Duodenal mucosa (tissue), 2 donors: ENCODE results near the gene CPOX.
A peak's percentile ranks its signal among the peaks of the same experiment; 100 is the strongest.

ENCODE experiments used
- H3K27ac ChIP-seq: one replicate; pipeline ENCODE4 v1.7.0; 2013; ENCODE audit warnings: low read depth, low read length
- H3K27me3 ChIP-seq, 2 donors: one replicate each; pipeline ENCODE4 v1.7.0; 2013; ENCODE audit warnings: low read length in 2 of 2, control low read depth in 1 of 2; ENCODE audit not compliant: insufficient read depth in 2 of 2, control insufficient read depth in 1 of 2
- H3K36me3 ChIP-seq, 2 donors: one replicate each; pipeline ENCODE4 v1.7.0; 2013; ENCODE audit warnings: low read length in 2 of 2, control low read depth in 1 of 2; ENCODE audit not compliant: insufficient read depth in 2 of 2, control insufficient read depth in 1 of 2
- H3K4me1 ChIP-seq, 2 donors: one replicate each; pipeline ENCODE4 v1.7.0; 2013; ENCODE audit warnings: low read length in 2 of 2, control low read depth in 1 of 2; ENCODE audit not compliant: insufficient read depth in 2 of 2, control insufficient read depth in 1 of 2
- H3K4me3 ChIP-seq, 2 donors: one replicate each; pipeline ENCODE4 v1.7.0; 2013; ENCODE audit warnings: low read length in 2 of 2, low read depth in 1 of 2
- H3K9ac ChIP-seq, 2 donors: one replicate each; pipeline ENCODE4 v1.7.0; 2013; ENCODE audit warnings: low read length in 2 of 2, low read depth in 1 of 2
- H3K9me3 ChIP-seq, 2 donors: one replicate each; pipeline ENCODE4 v1.7.0; 2013; ENCODE audit warnings: low read length in 2 of 2, control low read depth in 1 of 2; ENCODE audit not compliant: control insufficient read depth in 1 of 2

CPOX gene

GRCh38 chr3:98542623-98543022 is 50.8 kb downstream of the CPOX start:
- Histone ChIP-seq H3K27me3 (no peaks in the 10 kb centered on the region), H3K4me1 (peaks cover 0 to 7% of the 10 kb centered on the region in 2 donors), H3K4me3 (no peak overlapping the region), H3K36me3 (no peaks in the 10 kb centered on the region), H3K9me3 (no peaks in the 10 kb centered on the region), H3K27ac (no peak overlapping the region), H3K9ac (no peak overlapping the region)

- H3K9ac ChIP-seq, result no peak overlapping the region
- no peak overlapping the region for H3K4me3 ChIP-seq
- H3K4me1 ChIP-seq, result peaks cover 0 to 7% of the 10 kb centered on the region in 2 donors
- no peaks in the 10 kb centered on the region for H3K27me3 ChIP-seq
- H3K9me3 ChIP-seq, result no peaks in the 10 kb centered on the region
- H3K27ac ChIP-seq, result no peak overlapping the region
- no peaks in the 10 kb centered on the region for H3K36me3 ChIP-seq
These were observed 51.7 kb downstream of the CPOX start for GRCh38 chr3:98541695-98542094.

DNA sequence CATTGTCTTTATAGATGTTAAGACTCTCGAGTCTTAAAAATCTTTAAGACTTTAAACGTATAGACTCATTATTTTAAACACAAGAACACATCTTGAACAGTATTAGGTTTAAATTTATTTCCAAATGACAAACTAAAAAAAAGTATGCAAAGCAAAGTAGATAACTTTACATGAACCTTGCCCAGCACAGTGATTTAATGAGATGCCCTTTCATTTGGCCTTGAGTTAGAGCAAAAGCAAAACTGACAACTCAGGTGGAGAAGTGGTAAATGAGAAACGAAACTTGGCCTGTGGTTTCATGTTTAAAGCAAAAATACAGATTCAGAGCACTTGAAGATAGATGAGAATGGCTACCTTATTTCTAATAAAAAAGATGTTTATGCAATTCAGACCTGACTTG is 53.1 kb downstream of the CPOX start:
- Histone ChIP-seq H3K4me3 (no peak overlapping the region), H3K36me3 (no peaks in the 10 kb centered on the region), H3K27me3 (no peaks in the 10 kb centered on the region), H3K9me3 (no peaks in the 10 kb centered on the region), H3K4me1 (peaks cover 0 to 7% of the 10 kb centered on the region in 2 donors), H3K9ac (no peak overlapping the region), H3K27ac (no peak overlapping the region)

DNA sequence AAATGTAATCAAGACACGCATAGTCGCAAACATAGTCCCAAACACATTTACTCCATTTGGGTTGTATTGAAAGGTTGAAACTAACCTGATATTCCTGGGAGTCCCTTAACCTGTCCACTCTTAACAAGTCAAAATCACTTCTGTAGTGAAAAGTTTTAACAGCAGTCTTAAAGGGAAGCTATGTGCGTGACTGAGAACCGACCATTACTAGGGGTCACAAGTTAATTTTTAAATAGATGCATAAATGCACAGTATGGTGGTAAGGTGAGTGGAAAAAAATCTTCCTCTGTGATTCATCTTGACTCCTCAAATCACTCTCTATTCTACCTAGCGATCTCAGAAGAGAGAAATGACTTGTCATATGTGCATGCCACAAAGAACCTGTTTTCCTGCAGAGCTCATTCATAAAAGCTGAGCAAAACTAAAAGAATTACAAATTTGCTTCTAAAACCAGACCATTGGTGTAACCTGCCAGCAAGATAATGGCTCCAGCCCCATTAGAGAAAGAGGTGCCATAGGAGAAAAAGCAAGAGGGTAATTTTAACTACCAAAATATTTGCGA is 56.9 kb downstream of the CPOX start:
- no peak overlapping the region for H3K4me3 ChIP-seq
- H3K27me3 ChIP-seq, result no peaks in the 10 kb centered on the region
- no peaks in the 10 kb centered on the region for H3K36me3 ChIP-seq
- H3K4me1 ChIP-seq, result peaks cover 0 to 3% of the 10 kb centered on the region in 2 donors
- H3K9me3 ChIP-seq, result no peaks in the 10 kb centered on the region
- H3K9ac ChIP-seq, result no peak overlapping the region
- H3K27ac ChIP-seq, result no peak overlapping the region

- Histone ChIP-seq H3K27me3 (no peaks in the 10 kb centered on the region), H3K9ac (no peak overlapping the region), H3K27ac (no peak overlapping the region), H3K4me3 (no peak overlapping the region), H3K4me1 (no peaks in the 10 kb centered on the region), H3K9me3 (no peaks in the 10 kb centered on the region), H3K36me3 (no peaks in the 10 kb centered on the region)
These were observed 58.7 kb downstream of the CPOX start for GRCh38 chr3:98534734-98535133.

DNA sequence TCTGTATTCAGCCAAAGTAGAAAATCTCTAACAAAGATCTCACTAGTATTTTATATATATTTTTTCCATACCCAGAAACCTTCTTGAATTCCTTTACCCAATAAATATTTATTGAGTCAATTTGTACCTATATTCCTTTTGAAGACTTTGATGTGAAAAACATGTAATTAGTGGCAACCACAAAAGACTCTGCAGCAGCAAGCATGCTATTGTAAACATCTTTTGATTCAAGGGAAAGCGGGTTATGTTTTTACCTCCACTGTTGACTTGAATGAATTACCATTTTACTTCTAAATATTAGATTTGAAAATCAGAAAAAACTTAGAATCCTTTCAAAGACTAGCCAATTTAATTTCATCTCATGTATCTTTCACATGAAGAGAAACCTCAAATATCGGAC is 59.2 kb downstream of the CPOX start:
- Histone ChIP-seq H3K36me3 (no peaks in the 10 kb centered on the region), H3K9ac (no peak overlapping the region), H3K4me1 (peaks cover 0 to under 1% of the 10 kb centered on the region in 2 donors), H3K27me3 (no peaks in the 10 kb centered on the region), H3K4me3 (peak overlapping the region in 1 of 2 donors; percentile 2), H3K9me3 (no peaks in the 10 kb centered on the region), H3K27ac (no peak overlapping the region)

DNA sequence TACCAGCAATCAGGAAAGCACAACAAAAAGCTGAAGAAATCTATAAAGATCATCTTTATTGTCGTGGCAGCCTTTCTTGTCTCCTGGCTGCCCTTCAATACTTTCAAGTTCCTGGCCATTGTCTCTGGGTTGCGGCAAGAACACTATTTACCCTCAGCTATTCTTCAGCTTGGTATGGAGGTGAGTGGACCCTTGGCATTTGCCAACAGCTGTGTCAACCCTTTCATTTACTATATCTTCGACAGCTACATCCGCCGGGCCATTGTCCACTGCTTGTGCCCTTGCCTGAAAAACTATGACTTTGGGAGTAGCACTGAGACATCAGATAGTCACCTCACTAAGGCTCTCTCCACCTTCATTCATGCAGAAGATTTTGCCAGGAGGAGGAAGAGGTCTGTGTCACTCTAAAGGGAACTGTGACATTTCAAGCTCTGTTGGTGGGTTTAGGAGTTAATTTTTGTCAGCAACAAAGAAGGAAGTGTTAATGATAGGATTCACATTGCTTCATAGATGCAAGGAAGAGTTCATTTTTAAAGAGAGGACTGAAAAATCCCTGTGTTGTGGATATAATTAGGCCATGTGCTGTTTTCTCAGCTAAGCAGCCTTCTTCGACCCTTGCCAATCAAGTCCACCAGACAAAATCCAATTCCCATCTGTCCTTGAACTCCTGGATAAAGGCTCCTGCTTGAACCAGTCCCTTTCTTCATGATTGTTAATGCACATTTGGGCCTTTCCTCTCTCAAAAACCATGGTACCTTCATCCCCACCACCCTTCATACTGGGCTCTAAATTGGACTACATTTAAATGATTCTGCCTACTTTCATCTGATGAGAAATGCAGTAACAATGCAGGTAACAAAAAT is 60.5 kb downstream of the CPOX start:
- peak overlapping the region in 1 of 2 donors; percentile 23 for H3K4me3 ChIP-seq
- peaks cover 0 to 4% of the 10 kb centered on the region in 2 donors for H3K4me1 ChIP-seq

DNA sequence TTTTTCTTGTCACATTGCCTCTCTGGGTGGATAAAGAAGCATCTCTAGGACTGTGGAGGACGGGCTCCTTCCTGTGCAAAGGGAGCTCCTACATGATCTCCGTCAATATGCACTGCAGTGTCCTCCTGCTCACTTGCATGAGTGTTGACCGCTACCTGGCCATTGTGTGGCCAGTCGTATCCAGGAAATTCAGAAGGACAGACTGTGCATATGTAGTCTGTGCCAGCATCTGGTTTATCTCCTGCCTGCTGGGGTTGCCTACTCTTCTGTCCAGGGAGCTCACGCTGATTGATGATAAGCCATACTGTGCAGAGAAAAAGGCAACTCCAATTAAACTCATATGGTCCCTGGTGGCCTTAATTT is 61.2 kb downstream of the CPOX start:
- Histone ChIP-seq H3K4me3 (peak overlapping the region in 1 of 2 donors; percentile 23), H3K27ac (peak overlapping the region; percentile 1), H3K36me3 (no peaks in the 10 kb centered on the region), H3K27me3 (no peaks in the 10 kb centered on the region), H3K9ac (peak overlapping the region in 1 of 2 donors; percentile 3), H3K9me3 (no peaks in the 10 kb centered on the region), H3K4me1 (peaks cover 0 to 4% of the 10 kb centered on the region in 2 donors)

More for the DNA sequence above, 60.5 kb downstream of the CPOX start:
- peak overlapping the region; percentile 3 to 22 for H3K9ac ChIP-seq
- H3K9me3 ChIP-seq, result no peaks in the 10 kb centered on the region
- no peaks in the 10 kb centered on the region for H3K36me3 ChIP-seq
- H3K27me3 ChIP-seq, result no peaks in the 10 kb centered on the region
- no peak overlapping the region for H3K27ac ChIP-seq

DNA sequence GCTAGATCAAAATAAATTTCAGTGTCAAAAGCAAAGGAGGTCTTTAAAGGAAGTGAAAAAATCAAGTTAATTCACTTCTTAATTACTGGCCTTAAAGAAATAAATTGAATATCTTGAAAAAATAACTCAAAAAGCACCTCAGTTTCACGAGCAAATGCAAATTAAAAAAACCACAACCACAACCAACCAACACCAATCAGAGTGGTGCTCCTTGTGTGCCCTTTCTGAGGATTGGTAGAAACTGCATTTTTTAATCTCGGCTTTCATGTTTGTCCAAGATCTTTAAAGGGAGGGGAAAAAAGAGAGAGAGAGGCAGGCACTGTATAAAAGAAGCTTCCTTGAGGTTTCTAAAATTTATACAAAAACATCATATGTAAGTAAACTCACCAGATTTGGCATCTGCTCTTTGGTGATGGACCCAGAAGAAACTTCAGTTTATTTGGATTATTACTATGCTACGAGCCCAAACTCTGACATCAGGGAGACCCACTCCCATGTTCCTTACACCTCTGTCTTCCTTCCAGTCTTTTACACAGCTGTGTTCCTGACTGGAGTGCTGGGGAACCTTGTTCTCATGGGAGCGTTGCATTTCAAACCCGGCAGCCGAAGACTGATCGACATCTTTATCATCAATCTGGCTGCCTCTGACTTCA is 61.7 kb downstream of the CPOX start, which contains the start of gene GPR15:
TSS of gene GPR15 (plus strand) at position 357 of the 653 bp plus-strand sequence. CDS start at position 413, 56 bp downstream.
- Histone ChIP-seq H3K27ac (peak within 1 kb of the TSS; percentile 1), H3K4me3 (peak within 1 kb of the TSS in 1 of 2 donors; percentile 23), H3K4me1 (peaks cover 0 to 4% of the 10 kb centered on the region in 2 donors), H3K27me3 (no peaks in the 10 kb centered on the region), H3K36me3 (no peaks in the 10 kb centered on the region), H3K9me3 (no peaks in the 10 kb centered on the region), H3K9ac (peak within 1 kb of the TSS in 1 of 2 donors; percentile 3)

GRCh38 chr3:98530676-98531075 is 62.7 kb downstream of the CPOX start:
- Histone ChIP-seq H3K9ac (no peak overlapping the region), H3K27ac (no peak overlapping the region), H3K36me3 (no peaks in the 10 kb centered on the region), H3K27me3 (no peaks in the 10 kb centered on the region), H3K4me1 (peaks cover 0 to 4% of the 10 kb centered on the region in 2 donors), H3K9me3 (no peaks in the 10 kb centered on the region), H3K4me3 (no peak overlapping the region)
